HG03095 (cell line): ENCODE measurements around the gene PAX6.

Source experiments
- ATAC-seq: cut with Tn5 transposase; IDR thresholded peaks from one replicate; pipeline ENCODE4 v1.9.1; 2021; ENCODE audit warnings: moderate library complexity; ENCODE audit not compliant: unreplicated experiment

The PAX6 gene

GRCh38 chr11:31809857-31810778 is 1.0 kb downstream of the PAX6 start:
- ATAC-seq: no peak

- ATAC-seq: no peak
Measured at GRCh38 chr11:31809541-31809856, 1.6 kb downstream of the PAX6 start.

GRCh38 chr11:31808721-31809540 is 2.2 kb downstream of the PAX6 start:
- ATAC-seq: no peak

- no peak for ATAC-seq
Measured at GRCh38 chr11:31807799-31808667, 3.1 kb downstream of the PAX6 start.

GRCh38 chr11:31806928-31807798 is 4.0 kb downstream of the PAX6 start:
- ATAC-seq: no peak

GRCh38 chr11:31806186-31806927 is 4.8 kb downstream of the PAX6 start:
- ATAC-seq: no peak

DNA sequence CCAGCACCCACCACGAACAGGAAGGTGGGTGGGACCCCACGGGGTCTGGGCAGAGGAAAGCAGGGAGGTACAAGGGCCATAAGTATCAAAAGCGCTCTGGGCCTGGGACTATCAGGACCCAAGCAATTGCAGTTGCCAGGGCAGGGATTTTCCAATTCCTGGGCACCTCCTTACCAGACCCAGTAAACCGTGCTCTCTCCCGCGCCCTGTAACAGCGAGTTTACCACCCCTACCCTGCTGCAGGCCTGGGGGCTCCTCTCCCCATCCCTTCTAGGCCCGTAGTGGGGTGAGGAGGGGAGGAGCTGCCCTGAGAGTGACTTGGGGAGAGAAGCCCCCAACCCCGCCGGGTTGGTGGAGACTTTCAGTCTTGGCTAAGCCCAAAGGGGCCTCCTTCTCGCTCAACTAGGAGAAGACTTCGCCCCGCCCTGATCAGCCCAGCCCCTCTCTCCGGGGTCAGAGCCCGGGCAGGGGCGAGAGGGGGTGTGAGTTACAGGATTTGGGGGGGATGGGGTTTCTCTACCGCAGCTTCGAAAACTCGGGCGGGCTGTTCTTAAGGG is 5.4 kb downstream of the PAX6 start:
- no peak for ATAC-seq

DNA sequence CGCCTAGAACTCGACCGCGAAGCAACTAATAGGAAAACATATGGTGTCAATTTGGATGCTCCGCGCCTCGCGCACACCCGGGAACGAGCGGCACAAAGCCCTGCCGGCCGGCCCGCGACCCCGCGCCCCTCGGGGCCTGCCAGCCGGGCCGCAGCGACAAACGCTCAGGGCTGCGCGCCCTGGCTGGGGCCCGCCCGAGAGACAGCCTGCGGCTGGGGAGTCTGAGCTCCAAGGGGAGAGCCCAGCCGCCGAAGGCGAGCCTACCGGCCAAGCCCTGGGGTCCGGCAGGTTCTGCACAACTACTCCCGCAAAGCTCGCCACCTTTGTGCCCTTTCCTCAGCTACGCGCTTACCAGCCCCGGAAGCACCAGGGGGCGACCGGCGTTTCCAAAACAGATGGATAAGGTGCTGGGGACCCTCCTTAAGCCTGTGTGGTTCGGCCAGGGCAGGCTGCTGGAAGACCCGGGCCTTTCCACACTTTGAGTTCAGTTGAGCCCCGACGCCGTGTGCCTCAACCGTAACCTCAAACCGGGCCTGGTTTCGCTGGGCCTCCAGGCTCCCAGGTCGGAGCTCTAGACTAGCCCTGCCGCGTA is 6.0 kb downstream of the PAX6 start:
- no peak for ATAC-seq

GRCh38 chr11:31804312-31805036 is 6.6 kb downstream of the PAX6 start:
- ATAC-seq: no peak

- ATAC-seq: no peak
Measured at GRCh38 chr11:31803813-31804311, 7.3 kb downstream of the PAX6 start.

DNA sequence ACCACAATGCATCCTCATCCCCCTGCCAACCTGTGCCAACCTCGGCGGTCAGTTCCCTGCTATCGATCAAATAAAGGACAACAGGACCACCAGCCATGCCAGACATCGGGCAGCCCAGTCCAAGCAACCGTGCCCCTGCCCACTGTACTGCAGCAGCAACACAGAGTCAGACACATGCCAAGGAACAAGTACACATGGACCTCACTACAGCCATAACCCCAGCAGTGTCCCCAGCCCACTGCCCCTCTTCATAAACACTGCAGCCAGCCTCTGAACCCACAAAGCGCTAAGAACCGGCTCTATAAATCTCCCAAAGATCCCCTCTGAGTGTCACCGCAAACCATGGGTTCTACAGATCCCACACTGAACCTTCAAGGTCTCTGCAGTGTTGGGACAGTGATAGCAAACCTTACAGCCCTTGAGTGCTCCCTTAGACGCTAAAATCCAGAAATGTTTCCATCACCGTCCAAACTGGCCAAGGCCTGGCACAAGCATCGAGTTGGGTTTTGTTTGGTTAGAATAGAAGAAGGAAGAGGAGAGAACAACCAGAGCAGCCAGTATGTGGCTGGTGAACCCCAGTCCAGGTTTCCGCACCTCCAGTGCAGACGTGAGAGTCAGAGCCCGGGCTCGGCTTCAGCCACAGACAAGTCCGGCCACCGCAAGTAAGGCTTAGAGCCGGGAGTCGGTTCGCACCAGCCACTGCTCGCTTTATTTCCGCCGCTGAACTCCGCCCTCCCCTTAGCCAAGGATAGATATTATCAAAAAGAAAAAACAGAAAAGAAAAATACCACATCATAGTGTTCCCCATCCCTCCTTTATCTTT is 7.9 kb downstream of the PAX6 start:
- no peak for ATAC-seq

- ATAC-seq: no peak
Measured at GRCh38 chr11:31802609-31802989, 8.5 kb downstream of the PAX6 start.

- ATAC-seq: no peak
Measured at GRCh38 chr11:31802000-31802551, 9.0 kb downstream of the PAX6 start.

DNA sequence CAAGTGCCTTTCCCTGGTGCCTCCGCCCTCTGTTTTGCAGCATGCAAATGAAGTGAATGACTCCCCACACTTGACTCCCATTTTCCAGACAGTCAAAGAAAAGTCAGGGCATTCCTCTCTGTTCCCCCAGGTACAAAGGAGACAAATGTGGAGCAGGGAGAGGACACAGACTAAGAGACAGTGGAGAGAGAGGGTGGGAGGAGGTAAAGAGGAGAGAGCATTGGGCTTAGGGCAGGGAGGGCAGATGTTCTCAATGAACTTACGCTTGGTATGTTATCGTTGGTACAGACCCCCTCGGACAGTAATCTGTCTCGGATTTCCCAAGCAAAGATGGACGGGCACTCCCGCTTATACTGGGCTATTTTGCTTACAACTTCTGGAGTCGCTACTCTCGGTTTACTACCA is 9.8 kb downstream of the PAX6 start:
- ATAC-seq: no peak

GRCh38 chr11:31800398-31801265 is 10.5 kb downstream of the PAX6 start:
- ATAC-seq: no peak
